Measurements from ENCODE around the gene GIGYF2.

Gene GIGYF2

DNA sequence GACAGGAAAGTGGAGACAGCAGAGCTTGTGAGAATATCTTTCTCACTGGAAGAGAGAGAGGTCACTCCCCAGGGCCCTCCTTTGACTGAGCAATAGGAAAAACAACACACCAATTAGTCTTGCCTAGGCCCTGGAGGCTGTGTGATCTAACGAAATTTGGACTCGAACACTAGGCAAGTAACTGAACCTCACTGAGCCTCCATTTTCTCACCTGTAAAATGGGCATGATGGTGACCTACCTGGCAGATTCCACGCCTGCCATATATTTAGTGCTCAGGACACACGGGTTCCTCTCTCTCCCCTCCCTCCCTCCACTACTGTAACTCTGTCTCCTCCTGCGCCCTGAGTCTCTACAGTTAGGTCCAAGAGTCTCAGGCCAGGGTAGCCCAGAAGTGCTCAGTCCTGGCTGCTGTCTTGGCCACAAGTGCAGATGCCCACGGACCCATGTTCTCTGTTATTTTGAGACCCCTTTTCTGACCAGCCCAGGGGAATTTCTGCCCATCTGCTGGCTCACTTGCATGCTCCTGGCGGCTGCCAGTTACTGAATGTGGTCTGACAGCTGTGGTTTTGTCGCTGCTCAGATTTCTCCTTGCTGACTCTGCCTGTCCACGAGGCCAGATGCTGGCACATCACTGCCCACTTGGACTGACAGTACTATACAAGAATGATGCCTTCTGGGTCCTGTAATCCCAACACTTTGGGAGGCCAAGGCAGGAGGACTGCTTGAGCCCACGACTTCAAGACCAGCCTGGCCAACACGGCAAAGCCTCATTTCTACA is 9.6 kb upstream of the GIGYF2 start:
- Histone ChIP-seq H3K4me1 (ENCODE audit: control insufficient read depth, insufficient read depth, low read length) (no peaks in the 10 kb centered on the region), H3K36me3 (ENCODE audit: control insufficient read depth in 2 of 2, insufficient read depth in 1 of 2, low read length in 2 of 2) (no peaks in the 10 kb centered on the region), H3K27ac (ENCODE audit: extremely low read depth, low read depth, low read length) (no peak overlapping the region), H3K4me3 (ENCODE audit: low read depth, low read length) (no peak overlapping the region), H3K9me3 (ENCODE audit: control insufficient read depth, insufficient read depth, low read depth, low read length) (no peaks in the 10 kb centered on the region)
- POLR2A ChIA-PET: interaction anchor here (0.6 kb wide), 1 partner anchor 54 kb away, joined by 9 read pairs; the partner anchor contains the start of gene EFHD1
- CTCF ChIA-PET: interaction anchor here (1.4 kb wide), 1 partner anchor 76 kb away, joined by 3 read pairs; no protein-coding TSS in a partner anchor
- TF ChIP-seq ZNF169 (tag by site-specific recombination; IDR thresholded peaks at IDR 0.05) (no peak), ZNF501 (tag by site-specific recombination; IDR thresholded peaks at IDR 0.05) (no peak), TRIM28 (IDR thresholded peaks at IDR 0.05; ENCODE audit: borderline replicate concordance, low read length) (no peak), ZNF621 (tag by site-specific recombination; IDR thresholded peaks at IDR 0.05) (no peak), ZNF335 (tag by site-specific recombination; conservative IDR thresholded peaks at IDR 0.05) (no peak; the same call in 1 of the 2 replicates)
- TF ChIP-seq, protein P1, sequence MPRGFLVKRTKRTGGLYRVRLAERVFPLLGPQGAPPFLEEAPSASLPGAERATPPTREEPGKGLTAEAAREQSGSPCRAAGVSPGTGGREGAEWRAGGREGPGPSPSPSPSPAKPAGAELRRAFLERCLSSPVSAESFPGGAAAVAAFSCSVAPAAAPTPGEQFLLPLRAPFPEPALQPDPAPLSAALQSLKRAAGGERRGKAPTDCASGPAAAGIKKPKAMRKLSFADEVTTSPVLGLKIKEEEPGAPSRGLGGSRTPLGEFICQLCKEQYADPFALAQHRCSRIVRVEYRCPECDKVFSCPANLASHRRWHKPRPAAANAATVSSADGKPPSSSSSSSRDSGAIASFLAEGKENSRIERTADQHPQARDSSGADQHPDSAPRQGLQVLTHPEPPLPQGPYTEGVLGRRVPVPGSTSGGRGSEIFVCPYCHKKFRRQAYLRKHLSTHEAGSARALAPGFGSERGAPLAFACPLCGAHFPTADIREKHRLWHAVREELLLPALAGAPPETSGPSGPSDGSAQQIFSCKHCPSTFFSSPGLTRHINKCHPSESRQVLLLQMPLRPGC (tag by site-specific recombination; IDR thresholded peaks at IDR 0.05): no peak
- TF ChIP-seq, protein P2, sequence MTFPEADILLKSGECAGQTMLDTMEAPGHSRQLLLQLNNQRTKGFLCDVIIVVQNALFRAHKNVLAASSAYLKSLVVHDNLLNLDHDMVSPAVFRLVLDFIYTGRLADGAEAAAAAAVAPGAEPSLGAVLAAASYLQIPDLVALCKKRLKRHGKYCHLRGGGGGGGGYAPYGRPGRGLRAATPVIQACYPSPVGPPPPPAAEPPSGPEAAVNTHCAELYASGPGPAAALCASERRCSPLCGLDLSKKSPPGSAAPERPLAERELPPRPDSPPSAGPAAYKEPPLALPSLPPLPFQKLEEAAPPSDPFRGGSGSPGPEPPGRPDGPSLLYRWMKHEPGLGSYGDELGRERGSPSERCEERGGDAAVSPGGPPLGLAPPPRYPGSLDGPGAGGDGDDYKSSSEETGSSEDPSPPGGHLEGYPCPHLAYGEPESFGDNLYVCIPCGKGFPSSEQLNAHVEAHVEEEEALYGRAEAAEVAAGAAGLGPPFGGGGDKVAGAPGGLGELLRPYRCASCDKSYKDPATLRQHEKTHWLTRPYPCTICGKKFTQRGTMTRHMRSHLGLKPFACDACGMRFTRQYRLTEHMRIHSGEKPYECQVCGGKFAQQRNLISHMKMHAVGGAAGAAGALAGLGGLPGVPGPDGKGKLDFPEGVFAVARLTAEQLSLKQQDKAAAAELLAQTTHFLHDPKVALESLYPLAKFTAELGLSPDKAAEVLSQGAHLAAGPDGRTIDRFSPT (tag by site-specific recombination; IDR thresholded peaks at IDR 0.05): no peak

- CTCF ChIA-PET: interaction anchor here (1.4 kb wide), 1 partner anchor 77 kb away, joined by 3 read pairs; no protein-coding TSS in a partner anchor
- TF ChIP-seq ZNF677 (tag by site-specific recombination; IDR thresholded peaks at IDR 0.05): no peak
- TF ChIP-seq SETDB1 (IDR thresholded peaks at IDR 0.05; ENCODE audit: insufficient read length, low read length): no peak
- no peak for TF ChIP-seq BCL6B (tag by site-specific recombination; IDR thresholded peaks at IDR 0.05)
- no peak for TF ChIP-seq HOXC10 (CRISPR knock-in tag; IDR thresholded peaks at IDR 0.05)
- no peak for TF ChIP-seq ZNF621 (tag by site-specific recombination; IDR thresholded peaks at IDR 0.05)
- TF ChIP-seq ZFHX2 (tag by site-specific recombination; conservative IDR thresholded peaks at IDR 0.05): no peak
- no peak for TF ChIP-seq ZNF785 (tag by site-specific recombination; IDR thresholded peaks at IDR 0.05)
- TF ChIP-seq ZNF132 (tag by site-specific recombination; IDR thresholded peaks at IDR 0.05; ENCODE audit: borderline replicate concordance): no peak
- TF ChIP-seq, protein P1 (tag by site-specific recombination; IDR thresholded peaks at IDR 0.05): no peak
- TF ChIP-seq TSHZ1 (tag by site-specific recombination; IDR thresholded peaks at IDR 0.05; ENCODE audit: borderline replicate concordance): no peak
- no peak for TF ChIP-seq ZNF121 (tag by site-specific recombination; IDR thresholded peaks at IDR 0.05)
- no peaks in the 10 kb centered on the region for H3K36me3 ChIP-seq (ENCODE audit: control insufficient read depth in 2 of 2, insufficient read depth in 1 of 2, low read length in 2 of 2)
- H3K27ac ChIP-seq (ENCODE audit: extremely low read depth, low read depth, low read length): no peak overlapping the region
- H3K9me3 ChIP-seq (ENCODE audit: control insufficient read depth, insufficient read depth, low read depth, low read length): no peaks in the 10 kb centered on the region
- H3K4me1 ChIP-seq (ENCODE audit: control insufficient read depth, insufficient read depth, low read length): no peaks in the 10 kb centered on the region
- POLR2A ChIA-PET: no interaction called here
- H3K4me3 ChIP-seq (ENCODE audit: low read depth, low read length): no peak overlapping the region
Observed at GRCh38 chr2:232688201-232688600, 8.9 kb upstream of the GIGYF2 start.

All from HEK293 (cell line).